Pulmonary artery endothelial cell (primary cell): ENCODE data around the gene SCGB3A2. TPM values are rescaled to one million over a fixed set of nuclear protein-coding genes. Genes with fewer than 3 reads are reported as not detected.

Source experiments
- DNase-seq: peaks from one replicate; pipeline ENCODE4 v3.0.0-alpha.2; 2011; ENCODE audit warnings: low read depth, low spot score
- total RNA-seq: library from RNA; depleted of rRNA; stranded (reverse); fragments of >200 nt; gene quantifications from 2 replicates; pipeline ENCODE4 v1.2.3, GENCODE V29; 2014

SCGB3A2 gene, protein sequence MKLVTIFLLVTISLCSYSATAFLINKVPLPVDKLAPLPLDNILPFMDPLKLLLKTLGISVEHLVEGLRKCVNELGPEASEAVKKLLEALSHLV
- total RNA-seq = not detected in 2 replicates

DNA sequence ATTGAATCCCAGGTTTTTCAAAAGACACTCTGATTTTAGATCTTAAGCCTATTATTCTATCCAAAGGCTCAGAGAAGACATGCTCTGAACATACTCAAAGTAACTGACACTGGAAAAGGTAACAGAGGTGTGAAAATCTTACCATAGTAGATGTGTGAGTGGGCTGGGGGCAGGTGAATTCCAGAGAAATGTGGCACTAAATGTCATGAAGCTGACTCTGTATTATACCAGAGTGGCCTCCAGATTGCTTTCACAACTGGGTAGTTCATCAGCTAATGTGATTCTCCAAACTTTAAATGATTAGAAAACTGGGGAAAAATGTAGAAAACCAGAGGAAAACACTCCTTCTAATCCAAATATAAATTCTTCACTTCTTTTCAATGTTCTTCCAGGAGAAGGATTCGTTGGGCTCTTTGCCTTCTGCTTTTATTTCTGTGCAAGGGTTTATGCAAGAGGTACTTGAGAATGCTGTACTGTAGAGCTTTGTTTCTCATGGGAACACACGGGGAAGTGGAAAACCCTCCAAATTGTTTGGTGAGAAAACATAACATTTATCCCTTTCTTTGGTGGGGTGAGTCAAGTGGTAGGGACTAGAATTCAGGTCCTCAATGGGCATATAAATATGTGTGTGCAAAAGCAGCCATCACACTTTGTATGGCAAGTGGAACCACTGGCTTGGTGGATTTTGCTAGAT is at the start of gene SCGB3A2:
Gene SCGB3A2 (plus strand): TSS at position 646 of the 694 bp plus-strand sequence. CDS start 93 bp downstream, outside the sequence.
- no peak for DNase-seq

DNA sequence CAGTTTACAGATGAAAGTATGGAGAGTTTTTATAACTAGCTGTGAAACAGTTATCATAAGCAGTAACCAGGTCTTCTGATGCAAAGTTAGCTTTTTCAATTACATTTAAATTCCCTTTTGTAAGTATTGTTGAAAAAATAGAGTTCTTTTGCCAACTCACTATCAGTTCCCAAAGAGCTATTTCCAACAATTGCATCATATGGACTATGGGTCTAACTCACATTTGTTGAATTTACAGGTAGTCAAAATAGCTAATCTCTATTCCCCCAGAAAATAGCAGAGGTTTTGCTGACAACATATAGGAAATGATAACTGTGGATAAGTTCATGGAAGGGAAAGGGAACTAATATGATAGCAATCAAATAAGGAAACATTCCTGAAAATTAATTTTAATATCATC is 48.5 kb upstream of the SCGB3A2 start:
- no peak for DNase-seq

DNA sequence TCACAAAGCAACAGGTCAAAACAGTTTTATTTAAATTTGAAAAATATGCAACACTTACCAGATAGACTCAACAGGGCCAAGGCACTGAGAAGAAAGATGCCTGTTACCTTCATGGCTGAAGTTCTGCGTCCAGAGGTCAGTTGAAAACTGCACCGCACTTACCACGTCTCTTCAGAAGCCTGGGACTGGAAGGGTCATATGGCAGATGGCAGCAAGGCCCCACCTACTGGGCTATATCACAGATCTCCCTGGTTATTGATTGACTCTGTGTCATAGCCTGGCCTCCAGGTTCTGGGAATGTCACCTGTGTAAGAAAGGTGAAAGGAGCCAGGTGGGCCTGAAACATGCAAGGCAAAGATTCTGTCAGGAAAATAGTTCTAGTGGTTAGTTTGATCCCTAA is 47.0 kb upstream of the SCGB3A2 start, which contains the start of gene SPINK1:
Gene SPINK1 (minus strand): TSS at position 207 of the 400 bp plus-strand sequence. CDS start 94 bp downstream, at position 113.
- DNase-seq = no peak

DNA sequence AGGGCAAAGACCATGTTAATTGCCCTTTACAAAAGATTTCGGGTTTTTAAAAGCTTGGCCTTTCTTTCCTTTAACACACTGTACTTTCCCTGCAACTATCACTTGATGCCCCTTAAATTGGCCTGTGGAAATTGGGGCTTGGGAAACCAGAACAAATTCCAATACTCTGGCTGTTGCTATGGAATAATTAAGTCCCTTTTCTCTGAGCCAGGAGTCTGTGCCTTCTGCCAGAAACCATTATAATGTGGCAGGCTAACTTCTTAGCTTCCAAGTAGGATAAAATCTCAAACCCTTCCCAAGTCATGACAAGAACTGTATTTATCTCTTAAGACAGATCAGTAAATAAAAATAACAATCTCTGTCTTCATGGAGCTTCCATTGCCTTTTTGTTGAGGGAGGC is 46.0 kb upstream of the SCGB3A2 start:
- no peak for DNase-seq

DNA sequence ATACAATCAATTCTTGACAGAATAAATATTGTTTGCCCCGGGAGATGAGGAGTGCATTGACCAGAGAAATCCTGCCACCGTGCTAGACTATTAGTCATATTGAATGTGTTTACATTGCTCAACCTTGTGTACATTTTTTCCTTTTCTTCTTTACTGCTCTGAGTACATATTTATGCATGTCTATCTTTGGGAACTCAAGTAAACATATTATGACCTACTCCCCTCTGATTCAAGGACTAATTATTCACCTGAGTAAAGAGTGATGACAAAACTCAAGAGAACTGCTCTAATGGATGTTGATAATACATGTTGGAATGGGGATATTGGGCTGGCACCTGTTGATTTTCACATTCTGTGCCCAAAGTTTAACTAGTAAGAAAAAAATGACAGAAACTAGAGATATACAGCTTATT is 43.1 kb upstream of the SCGB3A2 start:
- no peak for DNase-seq

DNA sequence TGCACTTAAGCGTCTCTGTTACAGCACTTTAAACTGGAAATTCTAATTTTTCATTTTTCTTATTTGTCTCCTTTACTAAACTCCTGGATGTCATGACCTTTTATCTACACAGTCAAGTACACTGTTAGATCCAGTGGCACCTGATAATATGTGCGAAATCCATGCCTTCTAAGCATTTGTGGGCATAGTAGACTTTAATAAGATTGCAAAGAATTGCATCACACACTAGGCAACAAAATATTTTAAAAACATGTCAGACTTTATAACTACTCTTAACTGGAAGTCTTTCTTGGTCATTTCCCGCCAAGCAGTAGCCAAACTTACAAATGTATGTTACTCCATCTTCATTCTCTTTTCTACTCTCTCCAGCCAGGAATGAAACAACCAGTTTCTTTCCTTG is 42.1 kb upstream of the SCGB3A2 start:
- DNase-seq = no peak

DNA sequence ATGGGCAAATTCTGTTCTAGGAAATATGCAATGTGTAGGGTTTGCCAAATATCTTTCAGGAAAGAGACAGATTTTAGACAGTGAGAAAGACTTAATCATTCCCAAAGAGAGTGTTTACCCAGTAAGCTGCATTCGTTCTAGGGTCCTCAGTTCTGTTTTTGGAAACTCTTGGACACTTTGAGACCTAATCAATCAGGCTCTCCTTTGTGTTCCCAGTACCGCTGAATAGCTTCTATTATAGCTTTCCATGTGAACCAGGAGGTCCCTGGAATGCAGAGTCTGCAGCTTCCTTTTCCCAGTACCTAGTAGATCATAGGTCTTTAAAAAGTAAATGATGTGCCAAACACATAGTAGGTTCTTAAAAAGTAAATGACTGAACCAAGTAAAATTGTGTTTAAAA is 35.6 kb upstream of the SCGB3A2 start:
- no peak for DNase-seq

DNA sequence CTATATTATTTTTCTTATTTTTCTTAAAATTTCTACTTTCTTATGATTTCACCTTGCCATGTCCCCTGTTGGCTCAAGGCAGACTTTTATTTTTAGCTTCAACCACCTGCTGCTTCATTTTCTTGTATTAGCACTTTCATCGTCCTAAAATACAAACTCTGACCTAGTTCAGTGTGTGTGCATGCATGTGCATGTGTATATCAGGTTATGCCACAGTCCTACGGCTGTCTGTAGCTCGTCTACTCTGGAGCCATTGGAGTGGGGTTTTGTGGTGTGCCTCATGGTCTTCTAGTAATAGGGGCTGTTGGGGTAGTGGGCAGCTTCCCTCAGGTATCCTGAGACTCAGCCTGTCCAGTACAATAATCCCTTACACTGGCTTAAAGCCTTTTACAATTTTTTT is 33.7 kb upstream of the SCGB3A2 start:
- no peak for DNase-seq

DNA sequence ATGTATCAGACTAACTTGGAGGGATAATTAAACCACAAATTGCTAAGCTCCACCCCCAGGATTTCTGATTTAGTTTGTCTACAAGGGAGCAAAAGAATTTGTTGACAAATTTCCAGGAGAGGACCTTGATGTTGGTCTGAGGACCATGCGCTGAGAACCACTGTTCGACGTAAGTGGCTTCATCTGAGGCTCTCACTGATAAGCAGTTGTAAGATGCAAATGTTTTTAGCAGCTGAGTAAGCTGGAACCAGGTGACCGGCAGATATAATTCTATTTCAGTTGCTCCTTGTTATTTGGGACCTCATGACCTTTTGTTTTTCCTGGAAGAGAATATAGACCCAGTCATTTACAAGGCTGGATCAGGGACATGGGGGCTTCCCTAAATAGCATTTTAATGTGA is 32.9 kb upstream of the SCGB3A2 start:
- DNase-seq = no peak

DNA sequence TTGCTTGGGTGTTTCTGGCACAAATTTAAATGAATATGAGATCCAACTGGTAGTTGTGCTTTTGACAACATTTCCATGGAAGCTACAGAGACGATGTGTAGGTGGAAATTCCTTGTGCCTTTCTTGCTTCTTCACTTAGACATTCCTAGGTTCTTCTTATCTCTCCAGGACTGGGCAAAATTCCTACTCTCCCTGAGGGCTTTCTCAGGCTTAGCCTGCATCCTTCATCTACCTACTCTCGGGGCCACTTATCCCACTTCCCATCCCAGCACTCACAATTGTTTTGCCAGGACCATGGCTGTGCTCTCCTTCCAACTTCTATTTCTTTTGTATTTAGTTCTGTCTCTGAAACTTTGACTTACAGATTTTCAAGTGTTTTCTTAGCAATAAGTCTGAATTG is 29.3 kb upstream of the SCGB3A2 start:
- no peak for DNase-seq

DNA sequence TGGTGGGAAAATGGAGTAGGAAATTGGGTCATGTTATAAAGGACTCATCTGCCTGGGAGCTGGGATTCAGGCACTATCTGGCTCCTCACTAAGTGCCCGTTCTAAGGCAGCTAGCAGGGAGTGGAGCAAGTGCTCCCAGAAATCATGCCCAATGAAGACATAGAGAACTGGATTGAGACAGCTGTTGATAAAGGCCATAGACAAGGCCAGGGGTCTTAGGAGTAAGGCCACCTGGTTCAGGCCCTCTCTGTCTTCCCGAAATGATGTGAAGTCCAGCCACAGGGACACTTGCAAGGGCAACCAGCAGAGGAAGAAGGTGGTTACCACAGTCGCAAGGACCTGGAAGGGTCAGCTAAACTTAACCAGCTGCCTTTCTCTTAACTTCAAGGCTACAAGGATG is 26.9 kb upstream of the SCGB3A2 start:
- DNase-seq = no peak

DNA sequence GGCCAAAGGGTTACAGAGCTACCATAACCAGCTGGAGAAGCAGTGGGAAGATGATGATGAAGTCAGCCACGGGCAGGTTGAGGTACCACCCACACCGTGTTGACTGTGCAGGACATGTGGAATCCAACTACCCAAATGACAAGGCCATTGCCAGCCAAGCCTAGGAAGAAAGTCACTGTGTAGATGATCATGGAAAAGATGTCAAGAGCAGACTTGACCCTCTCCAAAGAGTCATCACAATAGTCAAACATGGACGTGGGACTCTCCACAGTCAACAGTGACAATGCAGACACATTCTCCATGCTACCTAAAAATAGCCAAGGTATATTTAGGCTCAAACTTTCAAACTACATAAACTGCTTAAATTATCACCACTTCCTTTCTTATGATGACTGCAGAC is 26.1 kb upstream of the SCGB3A2 start:
- DNase-seq = no peak

DNA sequence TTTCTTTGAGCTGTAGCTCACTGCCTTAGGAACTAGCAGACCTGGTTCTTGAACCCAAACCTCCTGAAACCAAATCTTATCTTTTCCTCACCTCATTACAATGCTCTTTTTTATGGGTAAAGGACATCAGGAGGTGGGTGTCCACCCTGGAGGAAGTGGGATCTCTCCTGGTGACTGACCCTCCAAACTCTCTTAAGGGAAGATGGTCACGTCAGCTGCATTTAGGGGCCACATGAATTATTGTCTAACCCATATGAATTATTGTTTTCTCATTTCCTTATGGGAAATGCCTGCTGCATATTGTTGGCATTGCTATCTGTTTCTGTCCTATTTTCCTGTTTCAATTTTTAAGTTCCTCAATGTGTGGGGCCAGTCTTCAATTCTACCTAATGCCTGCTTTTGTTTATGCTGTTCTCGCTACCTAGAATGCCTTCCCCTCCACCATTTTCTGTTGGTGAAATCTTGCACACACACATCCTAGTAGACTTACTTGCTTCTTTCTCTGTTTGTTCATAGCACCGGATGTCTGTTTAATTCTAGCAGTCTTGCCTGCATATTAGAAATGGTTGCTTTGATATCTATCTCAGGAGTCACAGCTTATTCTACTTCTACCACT is 25.0 kb upstream of the SCGB3A2 start:
- no peak for DNase-seq

DNA sequence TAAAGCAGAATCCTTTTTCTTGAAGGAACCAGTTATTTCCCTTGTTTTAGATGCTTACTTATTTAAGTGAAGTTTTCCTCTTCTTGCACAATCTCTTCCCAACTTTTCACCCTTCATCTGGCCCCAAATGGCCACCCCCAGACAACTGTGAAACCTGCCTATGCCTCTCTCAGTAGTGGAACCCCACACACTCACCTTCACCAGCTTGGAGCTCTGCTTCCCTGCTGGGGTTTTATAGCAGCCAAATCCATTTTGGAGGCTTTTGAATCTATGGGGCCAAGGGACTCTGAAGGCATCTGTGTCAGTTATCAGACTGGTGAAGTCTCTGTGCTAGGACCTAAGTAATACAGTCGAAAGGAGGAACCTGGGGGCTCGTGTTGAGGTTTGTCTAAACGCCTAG is 24.2 kb upstream of the SCGB3A2 start:
- no peak for DNase-seq

DNA sequence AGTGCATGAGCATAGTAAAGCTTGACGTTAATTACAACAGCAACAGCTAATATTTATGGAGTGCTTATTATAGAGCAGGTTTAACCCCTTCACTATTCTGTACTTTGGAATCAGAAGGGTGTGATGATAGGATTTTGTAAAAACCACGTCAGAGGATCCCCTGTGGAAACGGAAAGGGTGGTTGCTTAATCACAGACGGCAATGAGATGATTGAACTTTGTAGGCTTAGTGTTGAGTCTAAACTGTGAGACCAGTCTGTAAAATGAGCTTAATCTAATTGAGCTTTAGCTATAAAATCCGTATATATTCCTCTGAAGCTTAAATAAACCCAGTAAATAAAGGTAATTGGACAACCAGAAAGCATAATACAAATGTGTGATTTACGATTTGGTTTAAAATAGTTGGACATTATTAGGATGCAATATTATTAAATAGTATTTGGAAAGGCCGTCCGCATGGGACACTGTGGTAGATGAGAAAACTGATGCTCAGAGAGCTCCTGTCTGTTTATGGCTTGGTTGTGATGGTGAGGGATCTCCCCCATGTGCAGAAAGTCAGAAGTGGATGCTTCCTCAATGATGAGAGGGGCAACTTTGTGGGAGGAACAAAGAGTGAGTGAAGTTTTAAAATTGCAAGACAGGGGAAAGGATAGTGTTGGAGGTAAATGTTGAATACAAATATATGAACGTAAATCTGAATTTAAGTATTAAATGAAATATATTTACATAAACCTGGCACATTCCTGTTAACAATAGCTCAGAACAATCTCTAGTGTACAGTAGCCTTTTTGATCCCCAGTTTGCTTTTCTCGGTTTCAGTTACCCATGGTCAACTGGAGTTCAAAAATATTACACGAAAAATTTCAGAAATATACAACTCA is 23.4 kb upstream of the SCGB3A2 start:
- DNase-seq = no peak

DNA sequence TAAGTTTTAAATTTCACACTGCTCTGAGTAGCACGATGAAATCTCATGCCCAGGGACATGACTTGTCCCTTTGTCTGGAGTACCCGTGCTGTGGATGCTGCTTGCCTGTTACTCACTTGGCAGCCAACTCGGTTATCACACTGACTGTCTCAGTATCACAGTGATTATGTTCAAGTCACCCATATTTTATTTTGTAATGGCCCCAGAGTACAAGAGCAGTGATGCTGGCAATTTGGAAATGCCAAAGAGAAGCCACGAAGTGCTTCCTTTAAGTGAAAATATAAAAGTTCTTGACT is 22.8 kb upstream of the SCGB3A2 start:
- no peak for DNase-seq

DNA sequence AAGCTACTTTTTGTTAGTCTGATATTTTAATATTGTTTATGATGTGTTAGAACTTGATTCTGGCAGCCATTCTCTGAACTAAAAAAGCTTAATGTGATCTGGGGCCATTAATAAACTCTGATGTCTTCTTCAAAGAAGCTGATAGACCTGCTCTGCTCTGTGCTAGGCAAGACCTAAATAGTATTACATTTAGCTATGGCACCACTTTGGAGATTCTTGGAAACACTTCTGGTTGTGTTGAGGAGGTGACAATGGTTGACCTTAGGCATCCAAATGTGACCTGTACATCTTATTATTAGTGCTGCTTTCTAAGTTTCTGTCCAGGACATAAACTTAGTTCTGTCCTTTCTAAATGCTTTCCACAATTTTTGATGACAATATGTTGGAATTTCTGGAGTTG is 21.7 kb upstream of the SCGB3A2 start:
- DNase-seq = no peak

DNA sequence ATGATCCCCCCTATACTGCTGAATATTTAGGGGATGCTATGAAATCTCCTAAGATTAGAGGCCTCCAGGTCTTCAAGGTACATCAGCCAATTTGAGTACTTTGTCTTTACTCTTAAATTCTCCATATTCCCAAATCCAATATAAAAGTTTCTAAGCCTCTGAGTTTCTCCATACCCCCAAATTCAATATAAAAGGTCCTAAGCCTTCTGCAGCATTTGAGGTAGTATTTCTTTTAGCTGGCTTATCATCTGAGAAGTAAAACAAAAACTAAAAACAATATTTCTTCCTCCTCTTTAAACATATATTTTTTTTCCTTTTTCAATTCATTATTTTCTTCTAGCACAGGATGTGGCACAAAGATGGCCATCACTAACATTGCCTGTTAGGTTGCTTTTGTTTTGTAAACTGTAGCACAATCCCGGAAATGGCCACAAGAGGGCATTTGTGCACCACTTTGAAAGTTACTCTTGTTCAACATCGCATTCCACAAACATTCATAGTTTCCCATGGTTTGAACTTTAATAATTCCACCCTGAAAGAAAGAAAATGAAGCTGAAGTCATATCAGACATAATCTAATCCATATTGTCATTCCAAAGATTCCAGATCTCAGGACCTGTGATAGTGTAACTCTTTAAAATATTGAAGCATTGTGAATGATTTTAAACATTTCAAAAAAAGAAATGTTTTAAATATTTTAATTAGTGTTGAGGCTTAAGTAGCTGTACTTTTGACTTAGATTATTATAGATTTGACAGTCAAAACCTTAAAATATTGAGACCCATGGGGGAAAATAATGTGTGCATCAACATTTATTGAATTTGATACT is 21.0 kb upstream of the SCGB3A2 start:
- DNase-seq = peak; percentile 11

DNA sequence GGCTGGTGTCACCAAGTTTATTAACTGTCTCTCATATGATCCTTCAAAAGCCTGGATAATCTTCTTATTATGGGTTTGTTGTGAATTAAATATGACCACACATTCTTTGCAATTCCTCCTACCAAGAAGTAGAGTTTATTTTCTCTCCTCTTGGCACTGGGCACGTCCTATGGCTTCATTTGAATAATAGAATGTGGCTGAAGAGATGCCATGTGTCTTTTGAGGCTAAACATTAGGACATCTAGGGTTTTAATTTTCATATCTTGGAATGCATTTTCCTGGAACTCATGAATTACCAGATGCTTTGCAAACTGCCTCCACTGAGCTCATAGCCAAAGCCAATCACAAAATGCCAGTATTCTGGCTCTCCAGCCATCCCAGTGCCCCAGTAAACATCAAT is 19.9 kb upstream of the SCGB3A2 start:
- DNase-seq = no peak

DNA sequence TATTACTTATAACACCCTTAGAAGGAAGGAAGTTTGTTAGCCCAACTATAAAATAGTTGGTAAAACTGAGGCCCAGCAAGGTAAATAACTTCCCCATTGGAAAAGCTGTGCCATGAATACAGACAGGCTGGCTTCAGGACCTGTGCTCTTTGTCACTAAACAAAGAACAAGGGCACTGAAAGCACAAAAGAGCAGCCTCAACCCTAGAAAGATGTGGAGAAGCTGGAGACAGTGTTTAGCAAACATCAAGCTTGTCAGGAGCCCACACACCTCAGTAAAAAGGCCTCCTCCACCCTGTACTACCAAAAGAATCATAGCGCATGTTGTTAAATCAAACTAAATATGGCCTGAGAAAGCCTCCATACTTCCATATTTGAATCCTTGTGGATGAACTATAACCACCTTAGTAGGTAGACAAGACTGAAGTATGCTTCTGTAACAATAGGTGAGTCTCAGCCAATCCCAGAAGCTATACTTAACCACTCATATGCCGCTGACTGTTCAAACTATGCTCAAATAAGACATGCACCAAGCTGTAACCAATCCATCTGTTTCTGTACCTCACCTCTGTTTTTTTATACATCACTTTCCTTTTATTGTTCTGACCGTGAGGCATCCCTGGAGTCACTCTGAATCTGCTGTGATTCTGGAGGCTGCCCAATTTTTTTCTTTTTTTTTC is 18.4 kb upstream of the SCGB3A2 start:
- DNase-seq = no peak

DNA sequence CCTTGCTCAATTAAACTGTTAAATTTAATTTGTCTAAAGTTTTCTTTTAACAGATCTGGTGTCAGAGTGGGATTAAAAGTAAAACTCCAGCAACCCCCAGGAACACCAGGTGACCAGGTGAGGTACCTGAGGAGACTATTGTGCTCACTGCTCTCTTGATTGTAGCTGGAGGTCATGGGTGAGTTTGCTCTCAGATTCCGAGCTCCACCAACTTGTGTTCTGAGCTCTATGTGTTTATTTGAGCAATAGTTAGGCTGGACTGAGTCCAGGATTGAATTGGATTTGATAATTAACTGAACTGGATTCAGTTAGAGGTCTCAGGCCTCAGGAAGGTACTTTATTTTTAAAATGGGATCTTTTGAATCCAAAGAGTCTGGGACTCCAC is 17.9 kb upstream of the SCGB3A2 start:
- no peak for DNase-seq
